ENCODE measurements around the gene PEX11B.
"Not testable (repeated sequence)": the region's sequence is repeated elsewhere in the genome, so short reads cannot be mapped to it uniquely, and the experiment has no call there.

DNA sequence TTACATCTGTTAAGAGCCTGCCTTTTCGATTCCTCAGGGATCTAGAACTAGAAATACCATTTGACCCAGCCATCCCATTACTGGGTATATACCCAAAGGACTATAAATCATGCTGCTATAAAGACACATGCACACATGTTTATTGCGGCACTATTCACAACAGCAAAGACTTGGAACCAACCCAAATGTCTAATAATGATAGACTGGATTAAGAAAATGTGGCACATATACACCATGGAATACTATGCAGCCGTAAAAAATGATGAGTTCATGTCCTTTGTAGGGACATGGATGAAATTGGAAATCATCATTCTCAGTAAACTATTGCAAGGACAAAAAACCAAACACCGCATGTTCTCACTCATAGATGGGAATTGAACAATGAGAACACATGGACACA, 1.8 kb upstream of the PEX11B start:
- TF ChIP-seq, protein P1, sequence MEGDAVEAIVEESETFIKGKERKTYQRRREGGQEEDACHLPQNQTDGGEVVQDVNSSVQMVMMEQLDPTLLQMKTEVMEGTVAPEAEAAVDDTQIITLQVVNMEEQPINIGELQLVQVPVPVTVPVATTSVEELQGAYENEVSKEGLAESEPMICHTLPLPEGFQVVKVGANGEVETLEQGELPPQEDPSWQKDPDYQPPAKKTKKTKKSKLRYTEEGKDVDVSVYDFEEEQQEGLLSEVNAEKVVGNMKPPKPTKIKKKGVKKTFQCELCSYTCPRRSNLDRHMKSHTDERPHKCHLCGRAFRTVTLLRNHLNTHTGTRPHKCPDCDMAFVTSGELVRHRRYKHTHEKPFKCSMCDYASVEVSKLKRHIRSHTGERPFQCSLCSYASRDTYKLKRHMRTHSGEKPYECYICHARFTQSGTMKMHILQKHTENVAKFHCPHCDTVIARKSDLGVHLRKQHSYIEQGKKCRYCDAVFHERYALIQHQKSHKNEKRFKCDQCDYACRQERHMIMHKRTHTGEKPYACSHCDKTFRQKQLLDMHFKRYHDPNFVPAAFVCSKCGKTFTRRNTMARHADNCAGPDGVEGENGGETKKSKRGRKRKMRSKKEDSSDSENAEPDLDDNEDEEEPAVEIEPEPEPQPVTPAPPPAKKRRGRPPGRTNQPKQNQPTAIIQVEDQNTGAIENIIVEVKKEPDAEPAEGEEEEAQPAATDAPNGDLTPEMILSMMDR (IDR thresholded peaks at IDR 0.05): not testable (repeated sequence)
- TF ChIP-seq POLR2A (IDR thresholded peaks at IDR 0.05): not testable (repeated sequence)

Measured in esophagus squamous epithelium (tissue), 4 donors.